Measurements from ENCODE around the gene BMF. TPM values are rescaled to one million over a fixed set of nuclear protein-coding genes. Genes with fewer than 3 reads are reported as not detected.

The BMF gene
- total RNA-seq, 1 donor from 2014 or later, result 46.6 TPM

DNA sequence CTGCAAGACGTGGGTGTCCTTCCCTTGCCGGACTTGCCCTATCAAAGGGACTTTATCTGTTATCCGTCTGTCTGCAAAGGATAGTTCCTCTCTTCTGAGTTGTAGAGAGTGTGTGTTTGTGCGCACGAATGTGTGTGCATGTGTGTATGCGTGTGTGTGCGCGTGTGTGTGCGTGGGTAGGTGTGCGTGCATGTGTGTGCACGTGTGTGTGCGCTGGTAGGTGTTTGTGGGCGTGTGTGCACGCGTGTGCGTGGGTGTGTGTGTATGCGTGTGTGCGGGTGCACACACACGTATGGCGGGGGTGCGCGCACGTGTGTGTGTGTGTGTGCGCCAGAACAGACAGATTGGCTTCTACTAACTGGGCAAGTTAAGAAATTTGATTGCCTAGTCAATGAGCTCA lies 4.1 kb upstream of the BMF start:
- H3K9me3 Mint-ChIP-seq (ENCODE audit: unreplicated experiment), result no peaks in the 10 kb centered on the region
- no peak overlapping the region for H3K4me3 Mint-ChIP-seq (ENCODE audit: unreplicated experiment)
- TF ChIP-seq, protein P1, sequence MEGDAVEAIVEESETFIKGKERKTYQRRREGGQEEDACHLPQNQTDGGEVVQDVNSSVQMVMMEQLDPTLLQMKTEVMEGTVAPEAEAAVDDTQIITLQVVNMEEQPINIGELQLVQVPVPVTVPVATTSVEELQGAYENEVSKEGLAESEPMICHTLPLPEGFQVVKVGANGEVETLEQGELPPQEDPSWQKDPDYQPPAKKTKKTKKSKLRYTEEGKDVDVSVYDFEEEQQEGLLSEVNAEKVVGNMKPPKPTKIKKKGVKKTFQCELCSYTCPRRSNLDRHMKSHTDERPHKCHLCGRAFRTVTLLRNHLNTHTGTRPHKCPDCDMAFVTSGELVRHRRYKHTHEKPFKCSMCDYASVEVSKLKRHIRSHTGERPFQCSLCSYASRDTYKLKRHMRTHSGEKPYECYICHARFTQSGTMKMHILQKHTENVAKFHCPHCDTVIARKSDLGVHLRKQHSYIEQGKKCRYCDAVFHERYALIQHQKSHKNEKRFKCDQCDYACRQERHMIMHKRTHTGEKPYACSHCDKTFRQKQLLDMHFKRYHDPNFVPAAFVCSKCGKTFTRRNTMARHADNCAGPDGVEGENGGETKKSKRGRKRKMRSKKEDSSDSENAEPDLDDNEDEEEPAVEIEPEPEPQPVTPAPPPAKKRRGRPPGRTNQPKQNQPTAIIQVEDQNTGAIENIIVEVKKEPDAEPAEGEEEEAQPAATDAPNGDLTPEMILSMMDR (IDR thresholded peaks at IDR 0.05), result no peak
- no peak overlapping the region for H3K27ac Mint-ChIP-seq (ENCODE audit: unreplicated experiment)
- H3K27me3 Mint-ChIP-seq (ENCODE audit: unreplicated experiment), result peaks cover 2% of the 10 kb centered on the region
- no peaks in the 10 kb centered on the region for H3K36me3 Mint-ChIP-seq (ENCODE audit: unreplicated experiment)
- DNase-seq (ENCODE audit: extremely low spot score, unreplicated experiment), result no peak
- H3K4me1 Mint-ChIP-seq (ENCODE audit: unreplicated experiment), result peaks cover 23% of the 10 kb centered on the region

DNA sequence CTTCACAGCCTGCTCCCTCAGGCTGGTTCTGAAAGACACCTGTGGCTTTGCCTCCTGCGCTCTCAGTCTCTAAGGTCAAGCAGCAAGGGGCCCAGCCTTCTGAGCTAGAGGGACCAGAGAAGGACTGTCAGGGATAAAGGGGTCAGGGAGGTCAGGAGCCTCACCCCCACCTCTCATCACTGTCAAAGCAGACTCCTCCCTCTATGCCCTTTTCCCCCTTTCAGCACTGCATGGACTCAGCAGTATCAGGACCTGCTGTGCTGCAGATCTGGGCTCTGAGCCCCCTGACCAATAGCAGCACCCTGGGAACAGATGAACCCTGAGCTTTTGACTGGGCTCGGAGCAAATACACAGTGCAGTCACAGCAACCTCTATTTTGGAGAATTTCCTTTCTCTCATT lies 3.2 kb upstream of the BMF start:
- Mint-ChIP-seq H3K4me3 (ENCODE audit: unreplicated experiment) (no peak overlapping the region), H3K27me3 (ENCODE audit: unreplicated experiment) (peaks cover 2% of the 10 kb centered on the region), H3K36me3 (ENCODE audit: unreplicated experiment) (no peaks in the 10 kb centered on the region), H3K9me3 (ENCODE audit: unreplicated experiment) (no peaks in the 10 kb centered on the region), H3K27ac (ENCODE audit: unreplicated experiment) (no peak overlapping the region), H3K4me1 (ENCODE audit: unreplicated experiment) (peaks cover 31% of the 10 kb centered on the region)
- TF ChIP-seq, protein P1 (IDR thresholded peaks at IDR 0.05), result no peak
- DNase-seq (ENCODE audit: extremely low spot score, unreplicated experiment), result no peak

DNA sequence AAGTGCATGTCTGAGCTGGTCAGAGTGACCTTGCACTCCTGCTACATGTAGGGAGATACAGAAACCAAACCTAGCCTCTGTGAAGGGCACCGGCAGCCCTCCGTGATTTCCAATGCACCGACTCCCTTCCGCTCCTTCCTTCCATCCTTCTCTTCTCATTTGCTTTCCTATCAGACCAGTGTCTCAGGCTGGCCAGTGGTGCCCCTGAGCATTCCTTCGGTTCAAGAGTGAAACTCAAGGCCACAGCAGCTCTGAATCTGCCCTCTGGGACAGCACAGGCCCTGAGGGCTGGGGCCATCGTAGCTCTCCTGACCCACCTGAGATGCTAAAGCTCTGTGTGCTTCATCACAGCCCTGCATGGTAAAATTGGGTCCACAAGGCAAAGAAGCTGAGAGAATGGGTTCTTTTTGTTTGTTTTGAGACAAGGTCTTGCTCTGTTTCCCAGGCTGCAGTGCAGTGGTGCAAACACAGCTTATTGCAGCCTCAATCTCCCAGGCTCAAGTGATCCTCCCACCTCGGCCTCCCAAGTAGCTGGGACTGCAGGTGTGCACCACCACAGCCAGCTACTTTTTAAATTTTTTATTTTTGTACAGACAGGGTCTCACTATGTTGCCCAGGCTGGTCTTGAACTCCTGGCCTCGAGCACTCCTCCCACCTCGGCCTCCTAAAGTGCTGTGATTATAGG lies 2.3 kb upstream of the BMF start:
- H3K27ac Mint-ChIP-seq (ENCODE audit: unreplicated experiment), result no peak overlapping the region
- peaks cover 40% of the 10 kb centered on the region for H3K4me1 Mint-ChIP-seq (ENCODE audit: unreplicated experiment)

DNA sequence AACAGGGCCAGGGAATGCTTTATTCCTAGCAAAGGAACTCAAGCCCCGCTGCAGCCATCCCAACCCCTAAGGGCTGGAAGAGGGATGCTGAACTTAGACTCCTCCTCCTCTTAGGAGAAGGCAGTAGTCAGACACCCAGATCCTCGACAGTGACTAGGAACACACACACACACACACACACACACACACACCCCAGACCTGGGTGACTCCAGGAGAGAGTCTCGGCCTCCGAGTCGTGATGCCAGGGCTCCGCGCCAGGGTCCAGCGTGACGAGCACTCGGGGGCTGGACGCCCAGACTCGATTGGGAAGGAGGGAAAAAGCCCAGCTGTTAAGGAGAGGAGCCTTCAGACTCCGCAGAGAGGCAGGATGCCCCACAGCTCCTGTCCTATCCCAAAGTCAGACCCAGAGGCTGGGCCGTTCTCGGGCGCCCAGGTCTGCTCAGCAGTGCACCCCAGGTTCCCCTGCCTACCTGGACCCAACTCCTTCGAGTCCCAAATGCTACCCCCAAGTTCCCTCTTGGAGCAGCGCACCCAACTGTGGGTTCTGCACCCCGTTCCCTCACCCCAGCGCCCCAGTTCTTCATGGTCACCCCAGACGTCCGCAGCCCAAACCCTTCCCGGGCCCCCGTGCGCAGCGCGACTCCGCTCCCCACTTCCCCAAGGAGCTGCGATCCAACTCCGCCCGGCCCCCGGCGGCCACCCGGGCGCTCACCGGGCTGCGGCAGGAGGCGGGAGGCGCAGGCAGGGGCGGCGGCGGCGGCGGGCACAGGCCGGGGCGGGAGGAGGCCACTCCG lies 421 bp downstream of the BMF start:
- TF ChIP-seq, protein P1 (IDR thresholded peaks at IDR 0.05), result no peak
- Mint-ChIP-seq H3K27me3 (ENCODE audit: unreplicated experiment) (no peaks in the 10 kb centered on the region), H3K4me1 (ENCODE audit: unreplicated experiment) (peaks cover 55% of the 10 kb centered on the region), H3K9me3 (ENCODE audit: unreplicated experiment) (no peaks in the 10 kb centered on the region), H3K36me3 (ENCODE audit: unreplicated experiment) (peaks cover 3% of the 10 kb centered on the region), H3K27ac (ENCODE audit: unreplicated experiment) (peak overlapping the region; percentile 89), H3K4me3 (ENCODE audit: unreplicated experiment) (peak overlapping the region; percentile 79)
- DNase-seq (ENCODE audit: extremely low spot score, unreplicated experiment), result no peak

More for the DNA sequence above, 2.3 kb upstream of the BMF start:
- peaks cover 2% of the 10 kb centered on the region for H3K27me3 Mint-ChIP-seq (ENCODE audit: unreplicated experiment)
- H3K4me3 Mint-ChIP-seq (ENCODE audit: unreplicated experiment), result no peak overlapping the region
- TF ChIP-seq, protein P1 (IDR thresholded peaks at IDR 0.05), result no peak
- H3K9me3 Mint-ChIP-seq (ENCODE audit: unreplicated experiment), result no peaks in the 10 kb centered on the region
- peaks cover 3% of the 10 kb centered on the region for H3K36me3 Mint-ChIP-seq (ENCODE audit: unreplicated experiment)
- no peak for DNase-seq (ENCODE audit: extremely low spot score, unreplicated experiment)

All from osteocyte (in vitro differentiated cells).